ENCODE results near the gene SRSF4.
"Not testable (repeated sequence)": the region's sequence is repeated elsewhere in the genome, so short reads cannot be mapped to it uniquely, and the experiment has no call there.

DNA sequence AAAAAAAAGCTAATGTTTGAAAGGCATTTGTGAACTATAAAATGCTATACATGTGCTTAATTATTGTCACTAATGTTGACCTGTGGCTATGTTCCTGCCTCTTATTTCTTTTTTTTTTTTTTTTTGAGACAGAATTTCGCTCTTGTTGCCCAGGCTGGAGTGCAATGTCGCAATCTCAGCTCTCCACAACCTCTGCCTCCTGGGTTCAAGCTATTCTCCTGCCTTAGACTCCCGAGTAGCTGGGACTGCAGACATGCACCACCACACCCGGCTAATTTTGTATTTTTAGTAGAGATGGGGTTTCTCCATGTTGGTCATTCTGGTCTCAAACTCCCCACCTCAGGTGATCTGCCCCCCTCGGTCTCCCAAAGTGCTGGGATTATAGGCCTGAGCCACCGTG is 73.7 kb downstream of the SRSF4 start:
- TF ChIP-seq, protein P1, sequence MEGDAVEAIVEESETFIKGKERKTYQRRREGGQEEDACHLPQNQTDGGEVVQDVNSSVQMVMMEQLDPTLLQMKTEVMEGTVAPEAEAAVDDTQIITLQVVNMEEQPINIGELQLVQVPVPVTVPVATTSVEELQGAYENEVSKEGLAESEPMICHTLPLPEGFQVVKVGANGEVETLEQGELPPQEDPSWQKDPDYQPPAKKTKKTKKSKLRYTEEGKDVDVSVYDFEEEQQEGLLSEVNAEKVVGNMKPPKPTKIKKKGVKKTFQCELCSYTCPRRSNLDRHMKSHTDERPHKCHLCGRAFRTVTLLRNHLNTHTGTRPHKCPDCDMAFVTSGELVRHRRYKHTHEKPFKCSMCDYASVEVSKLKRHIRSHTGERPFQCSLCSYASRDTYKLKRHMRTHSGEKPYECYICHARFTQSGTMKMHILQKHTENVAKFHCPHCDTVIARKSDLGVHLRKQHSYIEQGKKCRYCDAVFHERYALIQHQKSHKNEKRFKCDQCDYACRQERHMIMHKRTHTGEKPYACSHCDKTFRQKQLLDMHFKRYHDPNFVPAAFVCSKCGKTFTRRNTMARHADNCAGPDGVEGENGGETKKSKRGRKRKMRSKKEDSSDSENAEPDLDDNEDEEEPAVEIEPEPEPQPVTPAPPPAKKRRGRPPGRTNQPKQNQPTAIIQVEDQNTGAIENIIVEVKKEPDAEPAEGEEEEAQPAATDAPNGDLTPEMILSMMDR (IDR thresholded peaks at IDR 0.05), result not testable (repeated sequence)
- TF ChIP-seq EZH2 (IDR thresholded peaks at IDR 0.05; ENCODE audit: borderline replicate concordance, insufficient read depth, low read depth, low read length, poor library complexity, severe bottlenecking), result not testable (repeated sequence)
